D721Med (cell line): ENCODE results near the gene ERAS.
"Not testable (repeated sequence)": the region's sequence is repeated elsewhere in the genome, so short reads cannot be mapped to it uniquely, and the experiment has no call there.

ENCODE experiments used
- DNase-seq: peaks from one replicate; pipeline ENCODE4 v3.0.0; 2011; ENCODE audit warnings: low spot score; ENCODE audit not compliant: insufficient read length
- FAIRE-seq: peaks from 2 replicates; lab custom pipeline; 2011; peaks lifted over from hg19 to GRCh38; lab: Jason Lieb, UNC
- CTCF ChIP-seq: IDR thresholded peaks from 2 replicates; pipeline ENCODE4 v1.5.1; 2012; ENCODE audit warnings: mild to moderate bottlenecking, control low read depth; ENCODE audit not compliant: insufficient read depth; ENCODE audit errors: missing control alignments

Gene ERAS

GRCh38 chrX:48833542-48834138 is 7.3 kb downstream of the ERAS start:
- FAIRE-seq: no peak
- DNase-seq: no peak
- TF ChIP-seq CTCF: no peak

GRCh38 chrX:48834383-48834709 is 8.0 kb downstream of the ERAS start:
- FAIRE-seq: no peak
- DNase-seq: no peak
- no peak for TF ChIP-seq CTCF

GRCh38 chrX:48835524-48836329 is 9.4 kb downstream of the ERAS start, which contains the start of gene PCSK1N:
TSS of gene PCSK1N (minus strand) at chrX:48835610. CDS start at chrX:48835532, 78 bp downstream.
- peak; percentile 71 for DNase-seq
- FAIRE-seq: no peak
- TF ChIP-seq CTCF: no peak

- no peak for DNase-seq
- TF ChIP-seq CTCF: no peak
- no peak for FAIRE-seq
These were observed 13.4 kb downstream of the ERAS start for GRCh38 chrX:48839686-48840085.

GRCh38 chrX:48848847-48849246 is 22.5 kb downstream of the ERAS start:
- no peak for DNase-seq
- FAIRE-seq: no peak
- TF ChIP-seq CTCF: no peak

- DNase-seq (no peak), FAIRE-seq (no peak)
- TF ChIP-seq CTCF: no peak
These were observed 26.5 kb downstream of the ERAS start for GRCh38 chrX:48852857-48853256.

GRCh38 chrX:48853494-48853893 is 27.2 kb downstream of the ERAS start:
- FAIRE-seq, DNase-seq: not testable (repeated sequence)

GRCh38 chrX:48854121-48854804 is 27.9 kb downstream of the ERAS start:
- FAIRE-seq, DNase-seq: not testable (repeated sequence)
